ENCODE results near the gene CCL18. TPM values are rescaled to one million over a fixed set of nuclear protein-coding genes. Genes with fewer than 3 reads are reported as not detected.

The CCL18 gene
- total and polyA plus RNA-seq, 2 of the 8 experiments (the other 6 are each of a cell fraction or from before 2014, with no cell fraction given), result not detected

GRCh38 chr17:36066365-36066985 lies 2.4 kb downstream of the CCL18 start:
- Histone ChIP-seq H3K79me2 (ENCODE audit: control insufficient read depth in 1 of 2, insufficient read depth in 2 of 2, low read length in 2 of 2) (no peaks in the 10 kb centered on the region), H3K4me3 (ENCODE audit: extremely low read depth in 1 of 4, insufficient read depth in 2 of 4, low read depth in 3 of 4, low read length in 4 of 4) (no peak overlapping the region), H3K4ac (replicated peaks; ENCODE audit: insufficient read length, low read depth, low read length) (no peak overlapping the region), H4K8ac (ENCODE audit: extremely low read depth, insufficient read depth, low read length) (no peak overlapping the region), H3K56ac (replicated peaks; ENCODE audit: insufficient read length, low read depth, low read length) (no peak overlapping the region), H4K20me1 (replicated peaks in 1 of 2; ENCODE audit: control insufficient read depth in 1 of 2, insufficient read depth in 2 of 2, low read length in 2 of 2) (no peaks in the 10 kb centered on the region), H3K23me2 (ENCODE audit: low read depth, low read length) (no peaks in the 10 kb centered on the region), H3K9me3 (ENCODE audit: insufficient read depth in 2 of 2, low read depth in 1 of 2, low read length in 1 of 2) (no peaks in the 10 kb centered on the region), H2BK120ac (replicated peaks; ENCODE audit: low read depth, low read length) (no peak overlapping the region), H3K23ac (ENCODE audit: insufficient read length) (no peak overlapping the region), H3K14ac (ENCODE audit: insufficient read length) (no peak overlapping the region), H2AFZ (ENCODE audit: low read length) (no peak overlapping the region), H3K4me2 (ENCODE audit: insufficient read depth in 1 of 2, low read depth in 2 of 2, low read length in 2 of 2) (no peak overlapping the region), H2BK5ac (ENCODE audit: low read depth, low read length) (no peak overlapping the region), H4K5ac (ENCODE audit: insufficient read length, low read depth, low read length) (no peak overlapping the region), H3K18ac (ENCODE audit: extremely low read depth, low read length) (no peak overlapping the region), H3K27ac (ENCODE audit: low read depth, low read length) (no peak overlapping the region), H4K91ac (replicated peaks; ENCODE audit: insufficient read length, low read length) (no peak overlapping the region), H2BK15ac (ENCODE audit: low read length) (no peak overlapping the region), H3K4me1 (replicated peaks in 1 of 4; ENCODE audit: control insufficient read depth in 3 of 4, insufficient read depth in 4 of 4, low read length in 3 of 4) (no peaks in the 10 kb centered on the region), H3K9ac (replicated peaks in 1 of 4; ENCODE audit: extremely low read depth in 1 of 4, low read depth in 3 of 4, low read length in 3 of 4) (no peak overlapping the region), H2BK12ac (ENCODE audit: low read depth, low read length) (no peak overlapping the region), H2AK5ac (ENCODE audit: low read depth, low read length) (no peak overlapping the region), H3K27me3 (replicated peaks in 1 of 4; ENCODE audit: control insufficient read depth in 3 of 4, extremely low read depth in 1 of 4, insufficient read depth in 3 of 4, low read length in 3 of 4) (no peaks in the 10 kb centered on the region), H2BK20ac (ENCODE audit: low read length) (no peak overlapping the region), H3K36me3 (ENCODE audit: control insufficient read depth in 2 of 4, insufficient read depth in 4 of 4, low read length in 3 of 4) (no peaks in the 10 kb centered on the region), H3K79me1 (ENCODE audit: low read depth, low read length) (no peaks in the 10 kb centered on the region)
- DNase-seq (ENCODE audit: low read depth in 1 of 2, low spot score in 2 of 2), result no peak
- CTCF ChIA-PET (ENCODE audit: partially characterized antibody), result no interaction called here
- 93% methylated on average over 6 of the region's 6 CpGs; no CpG with 5 or more reads in 1 of the 2 experiments for WGBS, 2 experiments (ENCODE audit: extremely low coverage in 1 of 2, insufficient coverage in 1 of 2, insufficient read length in 1 of 2, insufficient replicate concordance in 2 of 2, low coverage in 1 of 2, low lambda C conversion rate in 2 of 2, missing lambda C conversion rate in 1 of 2)
- POLR2A ChIA-PET (ENCODE audit: partially characterized antibody), result no interaction called here
- no peak for TF ChIP-seq RFX5 (IDR thresholded peaks at IDR 0.05; ENCODE audit: borderline replicate concordance, low read depth, low read length)
- TF ChIP-seq YY1 (IDR thresholded peaks at IDR 0.05; ENCODE audit: low read depth, low read length), result no peak
- no peak for TF ChIP-seq RBBP5 (IDR thresholded peaks at IDR 0.05; ENCODE audit: borderline replicate concordance, low read depth, low read length)
- TF ChIP-seq TEAD4 (IDR thresholded peaks at IDR 0.05; ENCODE audit: low read depth, low read length), result no peak
- TF ChIP-seq, protein P1, sequence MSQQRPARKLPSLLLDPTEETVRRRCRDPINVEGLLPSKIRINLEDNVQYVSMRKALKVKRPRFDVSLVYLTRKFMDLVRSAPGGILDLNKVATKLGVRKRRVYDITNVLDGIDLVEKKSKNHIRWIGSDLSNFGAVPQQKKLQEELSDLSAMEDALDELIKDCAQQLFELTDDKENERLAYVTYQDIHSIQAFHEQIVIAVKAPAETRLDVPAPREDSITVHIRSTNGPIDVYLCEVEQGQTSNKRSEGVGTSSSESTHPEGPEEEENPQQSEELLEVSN (IDR thresholded peaks at IDR 0.05), result no peak
- FAIRE-seq, result no peak

All from H1 (cell line).